ENCODE data around the gene IGLL1. TPM values are rescaled to one million over a fixed set of nuclear protein-coding genes. Genes with fewer than 3 reads are reported as not detected.
"Not testable (repeated sequence)": the region's sequence is repeated elsewhere in the genome, so short reads cannot be mapped to it uniquely, and the experiment has no call there.

IGLL1 gene
- total and polyA plus RNA-seq, 2 experiments from 2014 or later, result not detected

- H3K27me3 ChIP-seq, result no peaks in the 10 kb centered on the region
- no peak overlapping the region for H3K4me2 ChIP-seq
- TF ChIP-seq CTCF (IDR thresholded peaks at IDR 0.05; ENCODE audit: poor library complexity), result no peak
- TF ChIP-seq EZH2 (IDR thresholded peaks at IDR 0.05; ENCODE audit: borderline replicate concordance), result no peak
- TF ChIP-seq EZH2phosphoT487 (IDR thresholded peaks at IDR 0.05; ENCODE audit: low read depth, severe bottlenecking, unreplicated experiment), result no peak
- no peak overlapping the region for H3K4me3 ChIP-seq
- H3K27ac ChIP-seq, result no peak overlapping the region
- no peaks in the 10 kb centered on the region for H3K4me1 ChIP-seq (ENCODE audit: insufficient read depth)
- H3K9me2 ChIP-seq (replicated peaks; ENCODE audit: insufficient read depth), result no peaks in the 10 kb centered on the region
- DNase-seq (ENCODE audit: low spot score), result no peak
- no peaks in the 10 kb centered on the region for H4K20me1 ChIP-seq (ENCODE audit: insufficient read depth, poor library complexity, severe bottlenecking)
- 73% methylated on average over 8 of the region's 8 CpGs for WGBS (ENCODE audit: low lambda C conversion rate, missing lambda C conversion rate)
- H3K9me3 ChIP-seq (ENCODE audit: low read depth), result no peaks in the 10 kb centered on the region
- H3K79me2 ChIP-seq, result no peaks in the 10 kb centered on the region
- no peak overlapping the region for H2AFZ ChIP-seq
- H3K36me3 ChIP-seq (replicated peaks; ENCODE audit: insufficient read depth, low read depth), result no peaks in the 10 kb centered on the region
Observed at GRCh38 chr22:23548501-23549197, 31.4 kb downstream of the IGLL1 start.

- H4K20me1 ChIP-seq (ENCODE audit: insufficient read depth, poor library complexity, severe bottlenecking), result no peaks in the 10 kb centered on the region
- H3K27me3 ChIP-seq, result no peaks in the 10 kb centered on the region
- peaks cover 4% of the 10 kb centered on the region for H3K4me1 ChIP-seq (ENCODE audit: insufficient read depth)
- H3K9me2 ChIP-seq (replicated peaks; ENCODE audit: insufficient read depth), result no peaks in the 10 kb centered on the region
- H3K36me3 ChIP-seq (replicated peaks; ENCODE audit: insufficient read depth, low read depth), result no peaks in the 10 kb centered on the region
- H3K27ac ChIP-seq, result no peak overlapping the region
- TF ChIP-seq EZH2 (IDR thresholded peaks at IDR 0.05; ENCODE audit: borderline replicate concordance) (no peak), CTCF (IDR thresholded peaks at IDR 0.05; ENCODE audit: poor library complexity) (no peak), EZH2phosphoT487 (IDR thresholded peaks at IDR 0.05; ENCODE audit: low read depth, severe bottlenecking, unreplicated experiment) (no peak)
- no peak overlapping the region for H3K4me2 ChIP-seq
- H2AFZ ChIP-seq, result no peak overlapping the region
- no peak for DNase-seq (ENCODE audit: low spot score)
- no peaks in the 10 kb centered on the region for H3K9me3 ChIP-seq (ENCODE audit: low read depth)
- H3K4me3 ChIP-seq, result no peak overlapping the region
- 86% methylated on average over 10 of the region's 10 CpGs for WGBS (ENCODE audit: low lambda C conversion rate, missing lambda C conversion rate)
- H3K79me2 ChIP-seq, result no peaks in the 10 kb centered on the region
Observed at GRCh38 chr22:23547818-23548500, 32.1 kb downstream of the IGLL1 start.

GRCh38 chr22:23547382-23547781, 32.7 kb downstream of the IGLL1 start:
- not testable (repeated sequence) for H3K4me3 ChIP-seq; DNase-seq (ENCODE audit: low spot score); H2AFZ ChIP-seq; H3K27ac ChIP-seq; H3K36me3 ChIP-seq (replicated peaks; ENCODE audit: insufficient read depth, low read depth); H3K9me2 ChIP-seq (replicated peaks; ENCODE audit: insufficient read depth); H3K27me3 ChIP-seq; H3K79me2 ChIP-seq; H4K20me1 ChIP-seq (ENCODE audit: insufficient read depth, poor library complexity, severe bottlenecking); H3K9me3 ChIP-seq (ENCODE audit: low read depth); H3K4me1 ChIP-seq (ENCODE audit: insufficient read depth); H3K4me2 ChIP-seq
- WGBS (ENCODE audit: low lambda C conversion rate, missing lambda C conversion rate), result 63% methylated on average over 5 of the region's 5 CpGs

GRCh38 chr22:23544852-23545251, 35.2 kb downstream of the IGLL1 start:
- Histone ChIP-seq H3K4me3 (no peak overlapping the region), H3K27me3 (no peaks in the 10 kb centered on the region), H3K9me2 (replicated peaks; ENCODE audit: insufficient read depth) (no peaks in the 10 kb centered on the region), H3K36me3 (replicated peaks; ENCODE audit: insufficient read depth, low read depth) (no peaks in the 10 kb centered on the region), H4K20me1 (ENCODE audit: insufficient read depth, poor library complexity, severe bottlenecking) (no peaks in the 10 kb centered on the region), H3K27ac (no peak overlapping the region), H2AFZ (no peak overlapping the region), H3K79me2 (no peaks in the 10 kb centered on the region), H3K9me3 (ENCODE audit: low read depth) (no peaks in the 10 kb centered on the region), H3K4me1 (ENCODE audit: insufficient read depth) (peaks cover 11% of the 10 kb centered on the region), H3K4me2 (no peak overlapping the region)
- WGBS (ENCODE audit: low lambda C conversion rate, missing lambda C conversion rate), result 91% methylated on average over 2 of the region's 2 CpGs
- TF ChIP-seq CTCF (IDR thresholded peaks at IDR 0.05; ENCODE audit: poor library complexity) (no peak), EZH2phosphoT487 (IDR thresholded peaks at IDR 0.05; ENCODE audit: low read depth, severe bottlenecking, unreplicated experiment) (no peak), EZH2 (IDR thresholded peaks at IDR 0.05; ENCODE audit: borderline replicate concordance) (no peak)
- DNase-seq (ENCODE audit: low spot score), result no peak

- not testable (repeated sequence) for H3K36me3 ChIP-seq (replicated peaks; ENCODE audit: insufficient read depth, low read depth); H3K4me3 ChIP-seq; H3K79me2 ChIP-seq; H3K27me3 ChIP-seq; H3K4me2 ChIP-seq; H2AFZ ChIP-seq; H3K9me2 ChIP-seq (replicated peaks; ENCODE audit: insufficient read depth); H4K20me1 ChIP-seq (ENCODE audit: insufficient read depth, poor library complexity, severe bottlenecking); H3K9me3 ChIP-seq (ENCODE audit: low read depth); DNase-seq (ENCODE audit: low spot score)
- WGBS (ENCODE audit: low lambda C conversion rate, missing lambda C conversion rate), result 81% methylated on average over 1 of the region's 1 CpG
- Histone ChIP-seq H3K4me1 (ENCODE audit: insufficient read depth) (peaks cover 21% of the 10 kb centered on the region), H3K27ac (peak overlapping the region; percentile 11)
Observed at GRCh38 chr22:23543506-23544000, 36.5 kb downstream of the IGLL1 start.
